GM21576 (cell line): Measurements from ENCODE around the gene ZBTB34.
"Not testable (repeated sequence)": the region's sequence is repeated elsewhere in the genome, so short reads cannot be mapped to it uniquely, and the experiment has no call there.

Experiments used
- ATAC-seq: cut with Tn5 transposase; IDR thresholded peaks from one replicate; pipeline ENCODE4 v1.9.1; 2021; ENCODE audit warnings: mild to moderate bottlenecking, moderate library complexity; ENCODE audit not compliant: unreplicated experiment

Gene ZBTB34

GRCh38 chr9:126860077-126860756, at the start of gene ZBTB34:
ZBTB34 (plus strand) TSS chr9:126860639; CDS start chr9:126879400, 18,761 bp downstream.
- ATAC-seq: peak; percentile 57

GRCh38 chr9:126813072-126813471, 47.4 kb upstream of the ZBTB34 start:
- no peak for ATAC-seq

GRCh38 chr9:126814091-126814490, 46.3 kb upstream of the ZBTB34 start:
- no peak for ATAC-seq

GRCh38 chr9:126817615-126818014, 42.8 kb upstream of the ZBTB34 start:
- ATAC-seq: not testable (repeated sequence)

GRCh38 chr9:126818482-126818881, 42.0 kb upstream of the ZBTB34 start:
- ATAC-seq: no peak

- ATAC-seq: no peak
These were observed 41.0 kb upstream of the ZBTB34 start for GRCh38 chr9:126819482-126819881.

GRCh38 chr9:126822278-126822677, 38.2 kb upstream of the ZBTB34 start:
- ATAC-seq: no peak

- ATAC-seq: no peak
These were observed 37.6 kb upstream of the ZBTB34 start for GRCh38 chr9:126822873-126823272.

- ATAC-seq: not testable (repeated sequence)
These were observed 36.4 kb upstream of the ZBTB34 start for GRCh38 chr9:126824052-126824451.

- no peak for ATAC-seq
These were observed 33.2 kb upstream of the ZBTB34 start for GRCh38 chr9:126827227-126827626.

GRCh38 chr9:126829035-126829434, 31.4 kb upstream of the ZBTB34 start:
- no peak for ATAC-seq

GRCh38 chr9:126830827-126831226, 29.6 kb upstream of the ZBTB34 start:
- ATAC-seq: no peak

GRCh38 chr9:126832440-126832839, 28.0 kb upstream of the ZBTB34 start:
- no peak for ATAC-seq

- ATAC-seq: no peak
These were observed 27.4 kb upstream of the ZBTB34 start for GRCh38 chr9:126833020-126833419.

- no peak for ATAC-seq
These were observed 26.6 kb upstream of the ZBTB34 start for GRCh38 chr9:126833710-126834345.

- no peak for ATAC-seq
These were observed 25.8 kb upstream of the ZBTB34 start for GRCh38 chr9:126834672-126835071.

GRCh38 chr9:126836216-126836615, 24.2 kb upstream of the ZBTB34 start:
- ATAC-seq: no peak

- no peak for ATAC-seq
These were observed 22.2 kb upstream of the ZBTB34 start for GRCh38 chr9:126838055-126838811.

GRCh38 chr9:126838895-126839294, 21.5 kb upstream of the ZBTB34 start:
- ATAC-seq: no peak

GRCh38 chr9:126839301-126839700, 21.1 kb upstream of the ZBTB34 start:
- no peak for ATAC-seq

- ATAC-seq: no peak
These were observed 18.1 kb upstream of the ZBTB34 start for GRCh38 chr9:126842220-126842842.
